ENCODE data around the gene TUBB2A.

DNA sequence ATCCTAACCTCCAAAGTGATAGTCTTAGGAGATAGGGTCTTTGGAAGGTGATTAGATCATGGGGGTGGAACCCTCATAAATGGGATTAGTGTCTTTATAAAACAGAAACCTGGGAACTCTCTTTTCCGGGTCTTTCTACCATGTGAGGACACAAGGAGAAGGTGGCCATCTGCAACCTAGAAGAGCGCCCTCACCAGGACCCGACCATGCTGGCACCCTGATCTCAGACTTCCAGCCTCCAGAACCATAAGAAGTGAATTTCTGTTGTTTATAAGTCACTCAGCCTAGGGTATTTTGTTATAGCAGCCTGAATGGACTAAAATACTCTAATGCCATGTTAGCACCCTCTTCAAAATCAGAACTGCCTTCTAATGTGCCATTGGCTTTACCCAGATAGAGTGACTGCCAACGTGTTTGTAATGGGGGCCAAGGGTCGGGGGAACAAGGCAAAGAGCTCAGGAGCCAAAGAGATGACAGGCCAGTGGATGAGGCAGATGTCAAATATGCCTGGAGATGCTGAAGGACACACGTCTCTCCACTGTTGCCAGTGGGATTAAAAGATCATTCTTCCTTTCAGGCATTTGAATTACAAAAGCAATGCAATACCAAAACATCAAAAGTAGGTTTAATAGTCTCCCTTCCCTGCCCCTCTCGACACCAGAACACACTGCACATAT, 49.1 kb upstream of the TUBB2A start:
- TF ChIP-seq, protein P1, sequence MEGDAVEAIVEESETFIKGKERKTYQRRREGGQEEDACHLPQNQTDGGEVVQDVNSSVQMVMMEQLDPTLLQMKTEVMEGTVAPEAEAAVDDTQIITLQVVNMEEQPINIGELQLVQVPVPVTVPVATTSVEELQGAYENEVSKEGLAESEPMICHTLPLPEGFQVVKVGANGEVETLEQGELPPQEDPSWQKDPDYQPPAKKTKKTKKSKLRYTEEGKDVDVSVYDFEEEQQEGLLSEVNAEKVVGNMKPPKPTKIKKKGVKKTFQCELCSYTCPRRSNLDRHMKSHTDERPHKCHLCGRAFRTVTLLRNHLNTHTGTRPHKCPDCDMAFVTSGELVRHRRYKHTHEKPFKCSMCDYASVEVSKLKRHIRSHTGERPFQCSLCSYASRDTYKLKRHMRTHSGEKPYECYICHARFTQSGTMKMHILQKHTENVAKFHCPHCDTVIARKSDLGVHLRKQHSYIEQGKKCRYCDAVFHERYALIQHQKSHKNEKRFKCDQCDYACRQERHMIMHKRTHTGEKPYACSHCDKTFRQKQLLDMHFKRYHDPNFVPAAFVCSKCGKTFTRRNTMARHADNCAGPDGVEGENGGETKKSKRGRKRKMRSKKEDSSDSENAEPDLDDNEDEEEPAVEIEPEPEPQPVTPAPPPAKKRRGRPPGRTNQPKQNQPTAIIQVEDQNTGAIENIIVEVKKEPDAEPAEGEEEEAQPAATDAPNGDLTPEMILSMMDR (conservative IDR thresholded peaks at IDR 0.05; ENCODE audit: low read depth, low read length), result no peak
- TF ChIP-seq RFX5 (IDR thresholded peaks at IDR 0.05; ENCODE audit: low read depth, low read length) (no peak), MAFK (IDR thresholded peaks at IDR 0.05; ENCODE audit: low read depth, low read length) (no peak), RCOR1 (IDR thresholded peaks at IDR 0.05; ENCODE audit: insufficient replicate concordance, low read length) (no peak), POLR2A (IDR thresholded peaks at IDR 0.05; ENCODE audit: low read depth, low read length) (no peak), BHLHE40 (IDR thresholded peaks at IDR 0.05; ENCODE audit: low read depth, low read length) (no peak), FOS (IDR thresholded peaks at IDR 0.05; ENCODE audit: low read depth, low read length) (no peak)

Measured in IMR-90 (cell line).